Pancreas (tissue), 10 donors: ENCODE results near the gene AUNIP. TPM values are rescaled to one million over a fixed set of nuclear protein-coding genes. Genes with fewer than 3 reads are reported as not detected.

Experiments
- ATAC-seq, 4 donors: fragments of 200-7000 bp; cut with Tn5 transposase; one replicate each; pipeline versions ENCODE4 v1.8.0 to v1.9.1; 2020; ENCODE audit warnings: mild to moderate bottlenecking in 4 of 4, moderate library complexity in 4 of 4
- DNase-seq, 6 donors: peaks; one replicate each; pipeline ENCODE4 v3.0.0-alpha.2; 2020
- FAIRE-seq: peaks from 2 replicates; lab custom pipeline; 2012; peaks lifted over from hg19 to GRCh38; lab: Jason Lieb, UNC
- H3K27ac ChIP-seq, 4 donors: fragments of 200-600 bp; sonication (generic); 1 replicate in 3 of 4; 2 replicates in 1 of 4; pipeline versions ENCODE4 v1.5.0 to v1.8.0; 2020
- H3K27me3 ChIP-seq, 4 donors: fragments of 200-600 bp; one replicate each; pipeline ENCODE4 v1.8.0; 2021
- H3K36me3 ChIP-seq, 3 donors: fragments of 200-600 bp; sonication (generic) in 1 of 3; one replicate each; pipeline versions ENCODE4 v1.5.0 to v1.8.0; 2020 to 2021
- H3K4me1 ChIP-seq, 3 donors: fragments of 200-600 bp; one replicate each; pipeline ENCODE4 v1.8.0; 2021
- H3K4me3 ChIP-seq, 4 donors: fragments of 200-600 bp; sonication (generic) in 2 of 4; one replicate each; pipeline versions ENCODE4 v1.5.0 to v1.8.0; 2020 to 2021
- H3K9me3 ChIP-seq, 4 donors: fragments of 200-600 bp; one replicate each; pipeline ENCODE4 v1.8.0; 2021
- CTCF ChIP-seq, 4 donors: fragments of 200-600 bp; sonication (generic) in 3 of 4; IDR thresholded peaks; one replicate each; pipeline versions ENCODE4 v1.5.0 to v1.8.0; 2021; ENCODE audit warnings: antibody characterized with exemption in 4 of 4
- WGBS, 2 donors: extraction: QIAGEN DNeasy Blood & Tissue Kit; methylation state at CpG; one replicate each; pipeline ENCODE4 v1.1.7; 2013; 5-methylcytosine and 5-hydroxymethylcytosine counted together
- intact Hi-C, 3 donors: fragments of 100-400 bp; cut with DNase I; formaldehyde crosslinking; loops; one replicate each; pipeline versions ENCODE4 v1.11.1 to v1.14.2; 2022
- polyA plus RNA-seq, 2 donors: library from polyadenylated mRNA; stranded (reverse); fragments of 200-250 nt; gene quantifications; one replicate each; pipeline ENCODE4 v1.2.3, GENCODE V29; 2013
- total RNA-seq, 6 donors: library from RNA; stranded (reverse); fragmentation: NEBNext Ultra II Directional in 4 of 6; extraction: Animal tissue kit (Norgen Biotek cat#: 25700) in 4 of 6; gene quantifications; one replicate each; pipeline versions ENCODE4 v1.2.1 to v1.2.4, GENCODE V29; 2021 to 2023
- donor health status: healthy with polysubstance abuse.
- donor health status: DM: no; HTN: no; CAD: no; lungs with moderate emphysema.
- donor health status: DM: no; HTN: no; CAD: no.
- donor health status: control.
- donor health status: control.
- donor health status: Bipolar disorder and iron deficiency.
- donor health status: DM: yes; HTN: yes; CAD: no.
- donor health status: DM: no; HTN: no; CAD: no.
- donor health status: DM: no; HTN: no; CAD: no.
- donor health status: DM: yes; HTN: yes; CAD: no.

AUNIP gene
- total and polyA plus RNA-seq, 8 donors = 0.19 to 0.37 (median 0.29) TPM; not detected in 4

GRCh38 chr1:25906644-25907300 lies 47.5 kb upstream of the AUNIP start:
- H3K27ac ChIP-seq = no peak overlapping the region
- H3K4me1 ChIP-seq = peaks cover 0 to 9% (median 8%) of the 10 kb centered on the region in 3 donors
- TF ChIP-seq CTCF (IDR thresholded peaks at IDR 0.05) = no peak
- no peaks in the 10 kb centered on the region for H3K27me3 ChIP-seq
- H3K4me3 ChIP-seq = peak overlapping the region; percentile 46 to 75 (median 58)
- DNase-seq (peak in 2 of 6 donors; percentile 65 to 81), FAIRE-seq (no peak), ATAC-seq (peak; percentile 6 to 17 (median 10))
- H3K36me3 ChIP-seq = no peaks in the 10 kb centered on the region
- intact Hi-C loops = loop anchor here in 1 of 3 donors (5.0 kb wide), 1 partner anchor 86 kb away; no protein-coding TSS in a partner anchor
- WGBS, 2 donors = 6 to 7% methylated on average over 30 to 34 of the region's 34 CpGs
- no peaks in the 10 kb centered on the region for H3K9me3 ChIP-seq

GRCh38 chr1:25905680-25906643 lies 46.7 kb upstream of the AUNIP start, which contains the start of gene STMN1:
Gene STMN1, minus strand, starts transcription at chr1:25906419. Its CDS starts 1,743 bp downstream, at chr1:25904676.
- intact Hi-C loops = loop anchor here in 1 of 3 donors (5.0 kb wide), 1 partner anchor 86 kb away; no protein-coding TSS in a partner anchor
- TF ChIP-seq CTCF (IDR thresholded peaks at IDR 0.05) = no peak
- peaks cover 0 to 9% (median 8%) of the 10 kb centered on the region in 3 donors for H3K4me1 ChIP-seq
- H3K9me3 ChIP-seq = no peaks in the 10 kb centered on the region
- no peaks in the 10 kb centered on the region for H3K36me3 ChIP-seq
- FAIRE-seq (no peak), ATAC-seq (peak; percentile 88 to 94 (median 93)), DNase-seq (peak; percentile 86 to 96 (median 89))
- H3K4me3 ChIP-seq = peak within 1 kb of the TSS; percentile 46 to 75 (median 58)
- H3K27ac ChIP-seq = peak within 1 kb of the TSS in 1 of 4 donors; percentile 28
- no peaks in the 10 kb centered on the region for H3K27me3 ChIP-seq
- 1% methylated on average over 74 to 102 of the region's 102 CpGs for WGBS, 2 donors

GRCh38 chr1:25904943-25905679 lies 45.9 kb upstream of the AUNIP start:
- no peaks in the 10 kb centered on the region for H3K27me3 ChIP-seq
- WGBS, 2 donors = 1% methylated on average over 31 to 32 of the region's 34 CpGs
- peaks cover 0 to 9% (median 8%) of the 10 kb centered on the region in 3 donors for H3K4me1 ChIP-seq
- H3K9me3 ChIP-seq = no peaks in the 10 kb centered on the region
- intact Hi-C loops = loop anchor here in 1 of 3 donors (5.0 kb wide), 1 partner anchor 87 kb away; no protein-coding TSS in a partner anchor
- ATAC-seq (peak; percentile 92 to 97 (median 92)), FAIRE-seq (no peak), DNase-seq (peak; percentile 88 to 95 (median 92))
- TF ChIP-seq CTCF (IDR thresholded peaks at IDR 0.05) = no peak
- H3K4me3 ChIP-seq = peak overlapping the region; percentile 46 to 75 (median 58)
- no peaks in the 10 kb centered on the region for H3K36me3 ChIP-seq
- H3K27ac ChIP-seq = peak overlapping the region in 1 of 4 donors; percentile 28

- FAIRE-seq (no peak), ATAC-seq (no peak), DNase-seq (no peak)
- TF ChIP-seq CTCF (IDR thresholded peaks at IDR 0.05) = no peak
- Histone ChIP-seq H3K9me3 (no peaks in the 10 kb centered on the region), H3K4me3 (no peak overlapping the region), H3K36me3 (no peaks in the 10 kb centered on the region), H3K27me3 (no peaks in the 10 kb centered on the region), H3K4me1 (peaks cover 0 to 9% (median 8%) of the 10 kb centered on the region in 3 donors), H3K27ac (no peak overlapping the region)
- intact Hi-C loops = no loop called here
- WGBS, 2 donors = 79 to 85% methylated on average over 3 of the region's 3 CpGs
These were observed 44.7 kb upstream of the AUNIP start for GRCh38 chr1:25903986-25904385.
